HG03060 (cell line): ENCODE measurements around the gene TMC3.
"Not testable (repeated sequence)": the region's sequence is repeated elsewhere in the genome, so short reads cannot be mapped to it uniquely, and the experiment has no call there.

ENCODE experiments used
- ATAC-seq: cut with Tn5 transposase; IDR thresholded peaks from one replicate; pipeline ENCODE4 v1.9.1; 2021; ENCODE audit warnings: low read depth, moderate number of reproducible peaks; ENCODE audit not compliant: unreplicated experiment

TMC3 gene

GRCh38 chr15:81348691-81349090, 25.3 kb downstream of the TMC3 start:
- ATAC-seq, result not testable (repeated sequence)

- no peak for ATAC-seq
Measured at GRCh38 chr15:81347910-81348309, 26.1 kb downstream of the TMC3 start.

GRCh38 chr15:81346611-81347010, 27.4 kb downstream of the TMC3 start:
- no peak for ATAC-seq

GRCh38 chr15:81343371-81343770, 30.6 kb downstream of the TMC3 start:
- no peak for ATAC-seq

- ATAC-seq, result no peak
Measured at GRCh38 chr15:81341351-81341750, 32.7 kb downstream of the TMC3 start.

- ATAC-seq, result no peak
Measured at GRCh38 chr15:81339851-81340250, 34.2 kb downstream of the TMC3 start.

GRCh38 chr15:81339321-81339720, 34.7 kb downstream of the TMC3 start:
- ATAC-seq, result no peak

- no peak for ATAC-seq
Measured at GRCh38 chr15:81338170-81339007, 35.6 kb downstream of the TMC3 start.

- ATAC-seq, result no peak
Measured at GRCh38 chr15:81337713-81338157, 36.3 kb downstream of the TMC3 start.

GRCh38 chr15:81337241-81337640, 36.8 kb downstream of the TMC3 start:
- ATAC-seq, result no peak

- no peak for ATAC-seq
Measured at GRCh38 chr15:81336568-81336967, 37.4 kb downstream of the TMC3 start.

- no peak for ATAC-seq
Measured at GRCh38 chr15:81335631-81336030, 38.4 kb downstream of the TMC3 start.

- no peak for ATAC-seq
Measured at GRCh38 chr15:81334768-81335435, 39.1 kb downstream of the TMC3 start.

- no peak for ATAC-seq
Measured at GRCh38 chr15:81333363-81333762, 40.6 kb downstream of the TMC3 start.

GRCh38 chr15:81332326-81332725, 41.7 kb downstream of the TMC3 start:
- ATAC-seq, result no peak

- ATAC-seq, result no peak
Measured at GRCh38 chr15:81331600-81331999, 42.4 kb downstream of the TMC3 start.

- not testable (repeated sequence) for ATAC-seq
Measured at GRCh38 chr15:81331141-81331540, 42.9 kb downstream of the TMC3 start.

GRCh38 chr15:81330366-81331090, 43.5 kb downstream of the TMC3 start:
- ATAC-seq, result no peak

GRCh38 chr15:81329446-81329845, 44.6 kb downstream of the TMC3 start:
- ATAC-seq, result no peak

GRCh38 chr15:81327516-81327915, 46.5 kb downstream of the TMC3 start:
- ATAC-seq, result no peak
